Effector memory CD8-positive, alpha-beta T cell (primary cell): ENCODE results near the gene SV2C.
"Not testable (repeated sequence)": the region's sequence is repeated elsewhere in the genome, so short reads cannot be mapped to it uniquely, and the experiment has no call there.

Experiments
- ATAC-seq: fragments of 150-1000 bp; cut with Tn5 transposase; replicated peaks from 2 replicates; pipeline ENCODE4 v1.10.0; 2021; ENCODE audit warnings: mild to moderate bottlenecking, moderate library complexity
- DNase-seq, 3 experiments: peaks; one replicate each; pipeline ENCODE4 v3.0.0; 2021
- H3K27ac Mint-ChIP-seq, 2 donors: one replicate each; pipeline ENCODE4 v1.8.0; 2022; ENCODE audit warnings: mild to moderate bottlenecking in 2 of 2, mixed read lengths in 2 of 2, moderate library complexity in 2 of 2
- H3K27me3 Mint-ChIP-seq, 2 donors: one replicate each; pipeline ENCODE4 v1.8.0; 2022; ENCODE audit warnings: mixed read lengths in 2 of 2
- H3K36me3 Mint-ChIP-seq: one replicate; pipeline ENCODE4 v1.8.0; 2022; ENCODE audit warnings: mild to moderate bottlenecking, moderate library complexity, mixed read lengths; ENCODE audit not compliant: insufficient read depth
- H3K4me1 Mint-ChIP-seq, 2 donors: one replicate each; pipeline ENCODE4 v1.8.0; 2022; ENCODE audit warnings: low read depth in 2 of 2, mixed read lengths in 2 of 2
- H3K4me3 Mint-ChIP-seq, 2 donors: one replicate each; pipeline ENCODE4 v1.8.0; 2022; ENCODE audit warnings: mild to moderate bottlenecking in 2 of 2, mixed read lengths in 2 of 2, moderate library complexity in 2 of 2
- H3K9me3 Mint-ChIP-seq, 2 donors: one replicate each; pipeline ENCODE4 v1.8.0; 2022; ENCODE audit warnings: mixed read lengths in 2 of 2
- total RNA-seq, 9 experiments: gene quantifications; one replicate each; lab custom pipeline; 2026; lab: John Stamatoyannopoulos, UW

SV2C gene, protein sequence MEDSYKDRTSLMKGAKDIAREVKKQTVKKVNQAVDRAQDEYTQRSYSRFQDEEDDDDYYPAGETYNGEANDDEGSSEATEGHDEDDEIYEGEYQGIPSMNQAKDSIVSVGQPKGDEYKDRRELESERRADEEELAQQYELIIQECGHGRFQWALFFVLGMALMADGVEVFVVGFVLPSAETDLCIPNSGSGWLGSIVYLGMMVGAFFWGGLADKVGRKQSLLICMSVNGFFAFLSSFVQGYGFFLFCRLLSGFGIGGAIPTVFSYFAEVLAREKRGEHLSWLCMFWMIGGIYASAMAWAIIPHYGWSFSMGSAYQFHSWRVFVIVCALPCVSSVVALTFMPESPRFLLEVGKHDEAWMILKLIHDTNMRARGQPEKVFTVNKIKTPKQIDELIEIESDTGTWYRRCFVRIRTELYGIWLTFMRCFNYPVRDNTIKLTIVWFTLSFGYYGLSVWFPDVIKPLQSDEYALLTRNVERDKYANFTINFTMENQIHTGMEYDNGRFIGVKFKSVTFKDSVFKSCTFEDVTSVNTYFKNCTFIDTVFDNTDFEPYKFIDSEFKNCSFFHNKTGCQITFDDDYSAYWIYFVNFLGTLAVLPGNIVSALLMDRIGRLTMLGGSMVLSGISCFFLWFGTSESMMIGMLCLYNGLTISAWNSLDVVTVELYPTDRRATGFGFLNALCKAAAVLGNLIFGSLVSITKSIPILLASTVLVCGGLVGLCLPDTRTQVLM
- total RNA-seq: 0 to 1.5 (median 0.17) reads per million in 9 experiments

- peak within 1 kb of the TSS in 1 of 2 donors; percentile 54 for H3K27ac Mint-ChIP-seq
- H3K36me3 Mint-ChIP-seq: peaks cover 4% of the 10 kb centered on the region
- peak within 1 kb of the TSS; percentile 78 to 80 for H3K4me3 Mint-ChIP-seq
- no peaks in the 10 kb centered on the region for H3K9me3 Mint-ChIP-seq
- peak; percentile 54 for ATAC-seq
- no peak for DNase-seq
- peaks cover 29% of the 10 kb centered on the region in 2 donors for H3K4me1 Mint-ChIP-seq
- H3K27me3 Mint-ChIP-seq: peaks cover 84 to 98% of the 10 kb centered on the region in 2 donors
Observed at GRCh38 chr5:76082772-76083554, at the start of gene SV2C. Gene SV2C, plus strand, starts transcription at chr5:76083383. Its CDS starts 48,368 bp downstream, at chr5:76131751.

DNA sequence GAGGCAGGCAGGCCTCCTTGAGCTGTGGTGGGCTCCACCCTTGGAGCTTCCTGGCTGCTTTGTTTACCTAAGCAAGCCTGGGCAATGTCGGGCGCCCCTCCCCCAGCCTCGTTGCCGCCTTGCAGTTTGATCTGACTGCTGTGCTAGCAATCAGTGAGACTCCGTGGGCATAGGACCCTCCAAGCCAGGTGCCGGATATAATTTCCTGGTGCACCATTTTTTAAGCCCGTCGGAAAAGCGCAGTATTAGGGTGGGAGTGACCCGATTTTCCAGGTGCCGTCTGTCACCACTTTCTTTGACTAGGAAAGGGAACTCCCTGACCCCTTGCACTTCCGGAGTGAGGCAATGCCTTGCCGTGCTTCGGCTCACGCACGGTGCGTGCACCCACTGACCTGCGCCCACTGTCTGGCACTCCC is 45.4 kb upstream of the SV2C start:
- ATAC-seq, H3K36me3 Mint-ChIP-seq, H3K4me1 Mint-ChIP-seq, DNase-seq, H3K9me3 Mint-ChIP-seq, H3K27ac Mint-ChIP-seq: not testable (repeated sequence)
- Mint-ChIP-seq H3K4me3 (peak overlapping the region in 1 of 2 donors; percentile 32), H3K27me3 (peaks cover 61 to 67% of the 10 kb centered on the region in 2 donors)

- H3K9me3 Mint-ChIP-seq: no peaks in the 10 kb centered on the region
- no peak overlapping the region for H3K27ac Mint-ChIP-seq
- peaks cover 0 to 5% of the 10 kb centered on the region in 2 donors for H3K4me1 Mint-ChIP-seq
- no peak for ATAC-seq
- DNase-seq: no peak
- H3K36me3 Mint-ChIP-seq: no peaks in the 10 kb centered on the region
- peaks cover 66 to 72% of the 10 kb centered on the region in 2 donors for H3K27me3 Mint-ChIP-seq
- peak overlapping the region in 1 of 2 donors; percentile 32 for H3K4me3 Mint-ChIP-seq
Observed at GRCh38 chr5:76038212-76038611, 45.0 kb upstream of the SV2C start.

DNA sequence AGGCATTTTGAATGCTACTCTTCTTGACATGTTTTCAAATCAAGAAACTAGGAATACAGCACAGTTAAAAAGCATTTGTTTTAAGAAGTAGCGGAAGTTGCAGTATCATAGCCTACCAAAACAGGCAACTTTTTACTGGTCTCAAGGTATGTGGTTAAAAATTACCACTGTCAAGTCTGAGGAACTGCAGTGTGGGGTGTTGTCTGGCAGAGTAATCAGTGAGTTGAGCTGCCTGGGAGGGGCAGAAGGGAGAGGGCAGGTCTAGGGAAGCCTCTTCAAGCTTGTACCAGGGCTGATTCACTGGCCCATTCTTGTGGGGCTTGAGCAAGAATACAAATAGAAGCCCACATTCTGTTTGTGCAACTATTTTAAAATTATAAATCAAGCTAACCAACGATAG is 42.4 kb upstream of the SV2C start:
- H3K27me3 Mint-ChIP-seq: peaks cover 78 to 83% of the 10 kb centered on the region in 2 donors
- ATAC-seq: no peak

DNA sequence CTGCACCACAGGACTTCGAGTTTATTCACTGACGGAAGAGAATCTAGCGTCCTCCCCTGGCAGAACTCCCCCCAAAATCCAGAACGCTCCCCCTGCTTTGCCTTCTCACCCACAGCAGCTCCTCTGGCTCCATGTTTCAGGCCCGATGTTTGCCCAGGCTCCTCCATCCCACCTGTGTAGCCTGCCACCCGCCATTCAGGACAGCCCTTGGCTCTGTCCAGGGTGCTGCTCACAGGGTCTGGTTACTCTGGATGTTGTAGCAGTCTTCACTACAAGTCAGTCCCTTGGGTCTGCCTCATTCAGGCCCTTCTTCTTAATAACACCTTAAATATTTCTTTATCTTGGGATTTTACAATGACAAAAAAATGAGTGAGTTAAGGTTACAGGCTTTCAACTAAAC is 41.3 kb upstream of the SV2C start:
- DNase-seq (no peak), ATAC-seq (no peak)
- Mint-ChIP-seq H3K9me3 (no peaks in the 10 kb centered on the region), H3K27me3 (peaks cover 86% of the 10 kb centered on the region in 2 donors), H3K36me3 (no peaks in the 10 kb centered on the region), H3K4me1 (peaks cover 0 to 5% of the 10 kb centered on the region in 2 donors), H3K4me3 (no peak overlapping the region), H3K27ac (no peak overlapping the region)

More for the DNA sequence above, 42.4 kb upstream of the SV2C start:
- Mint-ChIP-seq H3K9me3 (no peaks in the 10 kb centered on the region), H3K4me3 (no peak overlapping the region), H3K27ac (no peak overlapping the region), H3K4me1 (peaks cover 0 to 5% of the 10 kb centered on the region in 2 donors), H3K36me3 (no peaks in the 10 kb centered on the region)
- no peak for DNase-seq

DNA sequence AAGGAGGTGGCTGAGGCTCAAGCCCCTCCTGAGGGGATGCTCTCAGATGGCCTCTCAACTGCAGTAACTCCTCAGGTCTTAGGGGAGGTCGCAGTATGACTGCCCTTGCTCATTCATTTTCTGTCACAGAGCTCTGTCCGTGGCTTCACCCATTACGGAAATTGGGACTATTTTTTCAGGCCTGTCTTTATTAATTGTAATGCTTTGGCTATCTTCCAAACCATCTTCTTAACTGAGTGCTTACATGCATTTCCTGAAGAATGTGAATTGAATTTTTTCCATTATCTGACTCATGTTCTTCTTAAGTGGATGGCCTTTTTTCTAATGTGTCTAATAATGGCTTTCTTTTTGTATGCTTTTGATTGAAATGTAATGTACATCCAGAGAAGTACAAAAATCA is 36.4 kb upstream of the SV2C start:
- Mint-ChIP-seq H3K27ac (no peak overlapping the region), H3K4me1 (no peaks in the 10 kb centered on the region), H3K4me3 (no peak overlapping the region), H3K36me3 (no peaks in the 10 kb centered on the region), H3K27me3 (peaks cover 64 to 66% of the 10 kb centered on the region in 2 donors), H3K9me3 (no peaks in the 10 kb centered on the region)
- DNase-seq (no peak), ATAC-seq (no peak)

DNA sequence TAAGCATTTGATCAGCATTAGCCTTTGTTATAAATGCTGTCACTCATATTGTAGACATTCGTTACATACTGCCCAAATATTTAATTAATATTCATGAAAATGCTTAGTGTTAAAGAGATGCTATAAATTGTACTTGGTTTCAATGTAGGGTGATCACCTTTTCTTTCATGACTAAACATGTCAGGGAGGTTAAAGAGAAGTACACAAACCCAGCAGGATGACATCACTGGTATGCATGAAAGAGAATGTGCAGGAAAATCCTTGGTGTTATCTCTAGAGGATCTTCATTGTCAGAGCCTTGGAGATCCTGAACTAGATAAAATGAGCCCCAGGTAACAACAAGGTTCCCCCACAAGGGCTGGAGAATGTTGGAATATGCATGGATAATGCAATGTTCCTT is 33.0 kb upstream of the SV2C start:
- DNase-seq (no peak), ATAC-seq (no peak)
- Mint-ChIP-seq H3K4me3 (no peak overlapping the region), H3K9me3 (no peaks in the 10 kb centered on the region), H3K27me3 (peaks cover 34 to 40% of the 10 kb centered on the region in 2 donors), H3K27ac (no peak overlapping the region), H3K4me1 (no peaks in the 10 kb centered on the region), H3K36me3 (no peaks in the 10 kb centered on the region)

- no peaks in the 10 kb centered on the region for H3K4me1 Mint-ChIP-seq
- ATAC-seq (no peak), DNase-seq (no peak)
- no peak overlapping the region for H3K27ac Mint-ChIP-seq
- peaks cover 17 to 26% of the 10 kb centered on the region in 2 donors for H3K27me3 Mint-ChIP-seq
- no peak overlapping the region for H3K4me3 Mint-ChIP-seq
- H3K9me3 Mint-ChIP-seq: no peaks in the 10 kb centered on the region
- H3K36me3 Mint-ChIP-seq: no peaks in the 10 kb centered on the region
Observed at GRCh38 chr5:76062502-76063041, 20.6 kb upstream of the SV2C start.

DNA sequence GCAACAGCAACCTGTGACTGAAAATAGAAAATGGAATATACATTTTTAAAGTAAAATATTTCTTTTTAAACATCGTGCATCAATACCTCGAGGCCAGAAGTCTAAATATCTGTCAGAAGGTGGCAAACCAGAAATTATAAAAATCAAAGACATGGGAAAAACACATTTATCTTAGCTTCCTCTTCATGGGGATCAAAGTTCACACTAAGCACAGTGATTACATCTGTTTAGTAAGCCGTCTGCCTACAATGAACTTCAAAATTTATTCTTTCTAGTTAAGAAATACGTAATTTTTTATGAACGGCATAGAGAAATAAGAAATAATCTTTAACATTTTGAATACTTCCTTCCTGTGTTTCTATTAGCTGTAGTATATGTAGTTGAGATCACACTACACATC is 17.9 kb upstream of the SV2C start:
- peaks cover 23% of the 10 kb centered on the region in 2 donors for H3K27me3 Mint-ChIP-seq
- H3K4me3 Mint-ChIP-seq: no peak overlapping the region
- H3K36me3 Mint-ChIP-seq: no peaks in the 10 kb centered on the region
- no peak overlapping the region for H3K27ac Mint-ChIP-seq
- no peaks in the 10 kb centered on the region for H3K9me3 Mint-ChIP-seq
- ATAC-seq (no peak), DNase-seq (no peak)
- no peaks in the 10 kb centered on the region for H3K4me1 Mint-ChIP-seq

DNA sequence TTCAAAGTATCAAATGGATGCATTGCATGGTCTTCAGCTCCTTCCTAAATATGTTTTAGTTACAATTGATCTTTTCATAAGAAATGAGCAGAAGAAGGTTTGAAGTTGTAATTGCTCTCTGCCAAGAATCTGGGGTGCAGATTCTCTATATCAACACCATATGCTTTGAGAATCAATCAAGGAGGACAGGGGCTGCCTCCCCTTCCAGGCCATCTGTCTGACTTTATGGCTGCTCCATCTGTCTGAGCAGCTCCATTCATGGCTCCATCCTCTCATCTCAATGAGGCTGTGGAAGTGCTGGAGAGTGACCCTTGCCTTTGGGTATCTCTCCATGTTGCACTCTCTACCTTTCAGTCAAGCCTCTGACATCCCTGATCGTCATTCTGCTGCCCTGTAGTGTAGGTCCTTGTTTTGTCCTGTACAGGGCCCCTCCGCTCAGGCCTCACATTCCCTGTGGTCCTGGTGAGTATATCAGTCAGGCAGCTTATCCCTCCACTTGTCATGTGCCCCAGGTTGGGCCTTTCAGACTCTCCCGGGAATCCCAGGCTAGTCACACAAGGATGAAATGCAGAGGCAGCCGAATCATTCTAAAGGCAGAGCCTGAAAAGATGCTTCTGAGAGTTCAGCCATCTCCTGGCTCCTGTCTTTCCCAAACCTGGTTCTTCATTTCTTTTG is 14.0 kb upstream of the SV2C start:
- no peaks in the 10 kb centered on the region for H3K36me3 Mint-ChIP-seq
- H3K27me3 Mint-ChIP-seq: peaks cover 43 to 50% of the 10 kb centered on the region in 2 donors
- no peaks in the 10 kb centered on the region for H3K4me1 Mint-ChIP-seq
- no peak overlapping the region for H3K4me3 Mint-ChIP-seq
- no peak overlapping the region for H3K27ac Mint-ChIP-seq
- H3K9me3 Mint-ChIP-seq: no peaks in the 10 kb centered on the region
- ATAC-seq (no peak), DNase-seq (no peak)

DNA sequence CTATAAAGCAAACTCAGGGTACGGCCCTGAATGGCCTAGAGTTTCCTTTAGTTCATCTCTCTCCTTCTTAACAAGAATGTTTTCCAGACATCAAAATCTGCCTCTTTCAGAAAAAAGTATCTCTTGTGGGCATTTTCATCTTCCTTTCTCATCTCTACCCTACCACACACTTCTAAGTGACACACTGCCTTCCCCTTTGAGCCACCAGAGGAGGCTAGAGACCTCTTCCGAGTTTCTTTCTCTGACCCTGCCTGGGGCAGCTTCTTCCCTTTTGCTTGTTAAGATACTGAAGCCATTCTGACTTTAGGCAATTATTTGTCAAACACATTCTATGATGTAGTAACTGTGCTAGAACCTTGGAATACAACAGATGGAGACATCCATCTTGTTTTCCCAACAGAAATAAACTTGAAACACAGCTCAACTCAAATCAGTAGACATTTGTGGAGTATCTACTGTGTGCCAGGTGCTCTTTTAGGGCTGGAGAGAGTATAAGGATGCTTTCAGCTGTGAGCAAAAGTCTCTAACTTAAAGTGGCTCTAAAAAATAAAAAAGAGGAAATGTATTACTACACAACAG is 8.6 kb upstream of the SV2C start:
- Mint-ChIP-seq H3K36me3 (no peaks in the 10 kb centered on the region), H3K4me3 (no peak overlapping the region), H3K27me3 (peaks cover 81 to 90% of the 10 kb centered on the region in 2 donors), H3K4me1 (no peaks in the 10 kb centered on the region), H3K27ac (no peak overlapping the region), H3K9me3 (no peaks in the 10 kb centered on the region)
- DNase-seq (peak in 1 of 3 experiments; percentile 29), ATAC-seq (peak; percentile 61)
